Measurements from ENCODE around the gene ECT2L.

The ECT2L gene

DNA sequence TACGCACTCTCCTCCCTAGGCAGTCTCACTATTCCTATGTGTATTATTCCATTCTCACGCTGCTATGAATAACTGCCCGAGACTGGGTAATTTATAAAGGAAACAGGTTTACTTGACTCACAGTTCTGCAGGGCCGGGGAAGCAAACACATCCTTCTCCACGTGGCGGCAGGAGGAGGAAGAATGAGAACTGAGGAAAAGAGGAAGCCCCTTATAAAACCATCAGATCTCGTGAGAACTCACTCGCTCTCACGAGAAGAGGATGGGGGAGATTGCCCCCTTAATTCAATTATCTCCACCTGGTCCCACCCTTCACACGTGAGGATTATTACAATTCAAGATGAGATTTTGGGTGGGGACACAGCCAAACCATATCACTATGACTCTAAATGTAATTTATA, 61.9 kb downstream of the ECT2L start:
- no peak for DNase-seq (ENCODE audit: low read depth)

DNA sequence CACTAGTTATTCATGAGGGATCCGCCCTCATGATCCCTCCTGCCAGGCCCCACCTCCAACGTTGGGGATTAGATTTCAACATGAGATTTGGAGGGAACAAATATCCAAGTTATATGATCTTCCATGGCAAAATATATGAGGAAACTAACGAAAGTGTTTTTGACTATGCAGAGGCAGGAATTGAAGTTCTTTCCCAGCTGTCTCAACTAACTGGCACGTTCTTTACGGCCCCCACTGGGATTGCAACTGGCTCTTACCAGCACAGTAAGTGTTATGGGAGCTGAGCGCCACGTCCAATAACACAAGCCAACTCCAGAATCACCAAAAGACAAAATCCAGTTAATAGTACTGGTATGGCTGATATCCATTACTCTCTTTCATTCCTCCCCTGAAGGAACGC, 66.6 kb downstream of the ECT2L start:
- no peak for DNase-seq (ENCODE audit: low read depth)

DNA sequence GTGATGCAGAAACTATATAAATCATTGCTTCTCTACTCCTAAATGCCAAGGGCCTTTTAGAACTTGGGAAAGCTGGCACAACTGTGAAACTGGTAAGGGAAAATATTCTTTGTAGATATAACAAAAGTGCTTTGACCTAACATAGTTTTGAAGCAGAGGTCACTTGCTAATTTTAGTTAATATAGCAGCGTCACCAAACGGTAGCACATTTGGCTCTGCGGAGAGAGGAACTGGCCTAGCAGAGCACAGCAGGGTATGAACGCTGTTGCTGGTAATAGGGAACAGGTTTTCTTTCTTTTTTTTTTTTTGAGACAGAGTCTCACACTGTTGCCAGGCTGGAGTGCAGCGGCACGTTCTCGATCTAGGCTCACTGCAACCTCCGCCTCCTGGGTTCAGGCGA, 67.4 kb downstream of the ECT2L start:
- DNase-seq (ENCODE audit: low read depth), result no peak

DNA sequence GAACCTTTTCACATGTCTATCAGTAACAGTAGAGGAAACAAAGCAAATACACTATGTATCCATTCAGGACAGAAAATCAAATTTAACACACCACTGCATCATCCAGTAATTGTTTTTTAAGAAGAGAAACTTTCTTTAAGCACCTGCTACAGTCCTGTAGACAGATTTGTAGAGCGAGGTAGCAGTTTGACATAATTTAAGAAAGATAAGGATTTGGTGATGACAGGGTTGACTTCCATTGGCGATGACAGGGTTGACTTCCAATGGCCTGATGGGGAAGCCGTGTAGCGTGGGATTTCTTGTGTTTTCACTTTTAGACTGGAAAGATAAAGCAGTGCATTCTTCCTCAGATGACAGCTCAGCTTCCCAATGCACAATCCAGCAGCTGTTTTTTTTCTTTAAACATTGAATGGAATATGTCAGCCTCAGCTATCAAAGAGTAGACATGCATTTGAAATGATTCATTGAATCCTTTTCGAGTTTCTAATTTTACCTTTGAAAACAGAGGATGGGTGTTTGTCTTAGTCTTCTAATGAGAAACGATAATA, 68.5 kb downstream of the ECT2L start:
- no peak for DNase-seq (ENCODE audit: low read depth)

DNA sequence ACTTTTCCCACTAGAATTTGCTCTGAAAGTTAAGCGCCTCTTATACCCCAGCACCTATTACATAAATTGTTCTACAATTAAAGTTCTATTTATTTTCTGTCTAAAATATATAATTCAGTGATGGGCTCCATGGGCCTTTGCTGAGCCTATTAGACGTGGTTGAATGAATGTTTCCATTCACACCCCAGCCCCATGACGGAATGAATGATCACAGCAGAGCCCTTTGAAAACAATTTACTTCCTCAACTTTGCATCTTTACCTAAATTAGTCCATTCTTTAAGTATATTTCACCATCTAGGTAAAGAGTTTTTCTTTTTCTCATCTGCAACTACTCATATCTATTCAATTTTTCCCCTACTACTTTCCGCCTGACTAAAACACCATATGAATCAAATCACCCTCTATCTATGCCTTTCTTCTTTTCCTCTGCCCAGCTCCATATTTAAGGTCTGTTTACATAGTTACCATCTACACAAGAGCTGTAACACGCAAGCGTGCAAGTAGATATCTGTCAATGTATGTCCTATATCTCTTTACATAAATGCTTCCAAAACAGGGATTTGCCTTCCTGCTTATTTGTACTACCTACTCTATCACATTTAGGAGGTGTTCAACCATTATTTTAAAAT, 69.7 kb downstream of the ECT2L start:
- no peak for DNase-seq (ENCODE audit: low read depth)

DNA sequence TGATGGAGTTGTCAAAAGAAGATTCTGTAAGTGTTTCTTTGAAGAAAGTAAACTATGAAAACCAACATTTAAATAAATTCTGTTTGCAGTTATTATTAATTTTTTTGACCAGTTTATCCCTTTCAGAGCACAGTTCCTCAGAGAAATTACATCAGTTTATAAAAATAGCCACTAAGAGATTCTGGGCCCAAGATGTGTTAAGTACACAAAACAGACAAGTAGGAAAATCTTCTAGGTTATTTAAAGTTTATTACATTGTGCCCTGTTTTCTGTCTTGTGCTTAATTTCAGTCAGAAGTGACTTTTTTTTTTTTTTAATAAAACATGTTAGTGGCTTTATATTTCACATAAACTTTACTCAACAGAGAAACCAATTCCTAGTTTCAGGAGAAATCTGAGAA, 72.3 kb downstream of the ECT2L start:
- no peak for DNase-seq (ENCODE audit: low read depth)

DNA sequence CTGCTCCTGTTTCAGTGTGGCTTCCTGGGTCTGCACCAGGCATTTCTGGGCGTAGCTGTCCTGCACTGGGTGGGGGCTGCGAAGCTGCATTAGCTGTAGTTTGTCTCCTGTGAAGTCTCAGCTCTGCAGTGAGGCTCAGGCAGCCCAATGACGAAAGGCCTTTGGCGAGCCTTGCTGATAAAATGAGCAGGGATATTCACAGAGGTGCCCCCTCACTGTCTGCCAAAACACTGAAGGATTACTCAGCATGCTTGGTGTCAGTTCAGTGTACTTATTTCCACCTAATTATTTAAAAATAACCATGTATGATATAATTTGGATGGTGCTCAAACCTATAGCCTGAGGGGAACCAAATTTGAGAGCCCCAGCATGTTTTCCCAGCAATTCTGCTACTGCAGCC, 73.5 kb downstream of the ECT2L start:
- DNase-seq (ENCODE audit: low read depth), result no peak

DNA sequence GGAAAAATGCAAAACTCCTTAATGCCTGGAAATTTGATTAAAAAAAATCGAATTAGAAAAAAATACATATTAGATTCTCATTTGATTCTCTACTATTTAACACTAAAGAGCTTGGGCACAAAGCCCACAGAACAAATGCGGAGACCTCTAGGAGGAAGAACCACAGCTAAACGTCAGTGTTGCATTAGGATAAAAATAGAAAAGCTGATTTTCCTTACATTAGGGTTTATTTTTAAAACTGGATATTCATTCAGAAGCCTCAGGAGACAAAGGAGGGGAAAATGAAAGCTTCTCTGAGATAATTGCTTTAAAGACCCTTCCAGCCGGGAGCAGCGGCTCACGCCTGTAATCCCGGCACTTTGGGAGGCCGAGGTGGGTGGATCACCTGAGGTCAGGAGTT, 77.3 kb downstream of the ECT2L start:
- DNase-seq (ENCODE audit: low read depth), result no peak

DNA sequence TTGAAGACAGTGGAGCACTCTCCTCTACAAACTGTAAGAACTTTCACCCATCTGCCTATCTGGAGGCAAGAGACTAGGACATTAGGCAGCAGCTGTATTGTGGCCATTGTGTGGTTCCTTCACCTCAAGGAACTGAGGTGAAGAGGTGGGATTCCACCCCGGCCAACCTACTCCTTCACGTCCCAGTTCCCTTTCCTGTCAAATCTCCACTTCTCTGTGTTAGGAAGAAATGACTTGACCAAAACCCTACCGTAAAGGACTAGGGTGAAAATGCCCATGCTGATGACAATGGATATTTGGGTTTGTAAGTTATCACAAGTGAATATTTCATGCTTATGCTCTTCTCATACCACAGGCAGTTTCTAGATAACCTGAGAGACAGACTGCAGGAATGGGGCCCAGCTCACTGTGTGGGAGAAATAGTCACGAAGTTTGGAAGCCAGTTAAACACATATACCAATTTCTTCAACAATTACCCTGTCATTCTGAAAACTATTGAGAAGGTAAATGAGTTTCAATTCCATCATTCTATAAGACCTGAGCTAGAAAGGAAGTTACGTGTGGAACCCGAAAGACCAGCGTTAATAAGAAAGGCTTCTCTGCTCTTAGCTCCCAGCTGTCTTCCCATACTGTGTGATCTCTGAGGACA, 86.6 kb downstream of the ECT2L start:
- no peak for DNase-seq (ENCODE audit: low read depth)

DNA sequence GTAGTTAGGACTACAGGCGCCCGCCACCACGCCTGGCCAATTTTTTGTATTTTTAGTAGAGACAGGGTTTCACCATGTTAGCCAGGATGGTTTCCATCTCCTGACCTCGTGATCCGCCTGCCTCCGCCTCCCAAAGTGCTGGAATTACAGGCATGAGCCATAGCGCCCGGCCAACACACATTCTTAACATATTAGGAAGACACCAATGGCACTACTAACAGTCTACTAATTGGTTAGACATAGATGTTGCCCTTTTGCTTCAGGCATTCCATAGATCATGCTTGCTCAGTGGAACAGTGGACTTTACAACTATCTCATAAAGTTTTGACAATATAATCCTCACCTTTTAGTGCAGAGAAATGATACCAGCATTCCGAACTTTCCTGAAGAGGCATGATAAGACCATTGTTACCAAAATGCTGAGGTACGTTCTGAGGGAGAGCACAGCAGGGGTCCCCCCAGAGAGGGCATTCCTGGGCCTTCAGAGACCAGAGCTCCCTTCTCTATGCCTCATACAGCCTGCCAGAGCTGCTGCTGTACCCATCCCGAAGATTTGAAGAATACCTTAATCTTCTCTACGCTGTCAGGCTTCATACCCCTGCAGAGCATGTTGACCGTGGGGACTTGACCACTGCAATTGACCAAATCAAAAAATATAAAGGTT, 89.4 kb downstream of the ECT2L start:
- DNase-seq (ENCODE audit: low read depth), result no peak

DNA sequence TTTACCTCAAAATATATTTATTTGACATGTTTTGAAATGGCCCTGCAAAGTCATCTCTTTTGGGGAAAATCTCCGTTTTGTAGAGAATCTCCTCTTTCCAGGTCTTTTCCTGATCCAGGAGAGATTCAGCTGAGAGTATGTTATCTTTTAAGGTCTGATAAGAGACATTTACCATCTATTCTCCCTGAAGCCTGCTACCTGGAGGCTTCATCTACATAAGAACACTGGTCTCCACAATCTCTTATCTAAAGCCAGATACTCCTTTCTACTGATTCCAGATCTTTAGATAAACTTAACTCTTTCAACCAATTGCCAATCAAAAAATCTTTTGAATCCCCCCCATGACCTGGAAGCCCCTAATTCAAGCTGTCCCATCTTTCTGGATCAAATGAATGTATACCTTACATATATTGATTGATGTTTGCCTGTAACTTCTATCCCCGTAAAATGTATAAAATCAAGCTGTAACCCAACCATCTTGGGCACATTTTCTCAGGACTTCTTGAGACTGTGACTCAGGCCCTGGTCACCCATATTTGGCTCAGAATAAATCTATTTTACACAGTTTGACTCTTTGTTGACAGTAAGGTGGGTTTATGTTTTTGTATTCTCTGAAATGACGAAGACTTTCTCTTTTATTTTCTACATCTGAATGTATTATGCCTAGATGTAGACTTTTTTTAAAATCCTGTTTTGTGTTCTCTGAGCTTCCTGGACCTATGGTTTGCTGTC, 95.5 kb downstream of the ECT2L start:
- DNase-seq (ENCODE audit: low read depth), result no peak

DNA sequence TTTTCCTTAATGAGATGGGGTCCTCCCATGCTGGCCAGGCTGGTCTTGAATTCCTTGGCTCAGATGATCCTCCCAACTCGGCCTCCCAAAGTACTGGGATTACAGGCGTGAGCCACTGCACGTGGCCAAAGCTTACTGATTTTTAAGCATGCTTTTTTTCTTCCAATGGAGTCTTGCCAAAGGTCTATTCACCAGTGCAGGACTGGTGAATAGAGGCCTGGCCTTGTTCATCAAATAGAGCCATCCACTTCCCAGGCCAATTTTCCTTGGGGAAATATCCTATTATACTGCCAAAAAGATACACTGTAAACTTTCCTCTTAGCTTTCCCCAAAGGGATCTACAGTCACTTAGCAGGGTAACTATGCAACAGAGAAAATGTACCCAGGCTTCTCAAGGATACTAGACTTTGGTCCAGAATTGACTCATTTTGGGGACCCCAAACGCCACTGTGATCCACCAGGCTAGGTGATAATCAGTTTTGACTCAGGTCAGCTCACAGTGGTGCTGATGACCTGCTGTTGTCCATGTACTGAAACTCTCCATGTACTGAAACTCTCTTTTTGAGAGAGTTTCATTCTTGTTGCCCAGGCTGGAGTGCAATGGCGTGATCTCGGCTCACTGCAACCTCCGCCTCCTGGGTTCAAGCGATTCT, 100.3 kb downstream of the ECT2L start:
- DNase-seq (ENCODE audit: low read depth), result no peak

DNA sequence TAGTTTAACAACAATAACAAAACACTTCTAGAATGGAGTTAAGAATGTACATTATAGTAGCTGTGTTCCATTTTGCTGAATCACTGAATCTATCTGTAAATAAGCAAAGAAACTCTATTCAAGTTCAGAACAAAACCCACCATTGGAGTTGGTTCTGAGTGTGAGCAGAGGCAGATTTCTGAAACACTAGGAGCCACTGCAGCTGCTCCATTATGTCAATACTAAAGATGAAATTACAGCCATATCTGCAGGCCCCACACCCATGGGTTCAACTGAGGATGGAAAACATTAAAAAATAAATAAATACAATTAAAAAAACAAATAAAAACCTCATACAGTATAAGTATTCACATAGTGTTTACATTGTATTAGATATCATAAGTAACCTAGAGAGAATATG, 101.1 kb downstream of the ECT2L start:
- DNase-seq (ENCODE audit: low read depth), result no peak

DNA sequence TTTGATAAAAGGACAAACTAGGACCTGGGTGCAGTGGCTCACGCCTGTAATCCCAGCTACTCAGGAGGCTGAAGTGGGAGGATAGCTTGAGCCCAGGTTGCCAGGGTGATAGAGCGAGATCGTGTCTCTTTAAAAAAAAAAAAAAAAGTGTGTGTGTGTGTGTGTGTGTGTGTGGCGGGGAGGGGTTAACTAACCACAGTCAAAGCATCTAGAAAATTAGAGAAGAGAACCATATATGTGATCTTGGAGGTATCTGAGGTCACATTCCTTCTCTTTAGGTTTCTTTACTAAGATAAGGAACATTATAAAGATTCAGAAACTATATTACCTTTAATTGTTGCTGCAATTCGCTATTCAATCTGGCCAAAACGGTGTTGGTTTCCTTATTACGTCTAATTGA, 111.3 kb downstream of the ECT2L start:
- DNase-seq (ENCODE audit: low read depth), result no peak

DNA sequence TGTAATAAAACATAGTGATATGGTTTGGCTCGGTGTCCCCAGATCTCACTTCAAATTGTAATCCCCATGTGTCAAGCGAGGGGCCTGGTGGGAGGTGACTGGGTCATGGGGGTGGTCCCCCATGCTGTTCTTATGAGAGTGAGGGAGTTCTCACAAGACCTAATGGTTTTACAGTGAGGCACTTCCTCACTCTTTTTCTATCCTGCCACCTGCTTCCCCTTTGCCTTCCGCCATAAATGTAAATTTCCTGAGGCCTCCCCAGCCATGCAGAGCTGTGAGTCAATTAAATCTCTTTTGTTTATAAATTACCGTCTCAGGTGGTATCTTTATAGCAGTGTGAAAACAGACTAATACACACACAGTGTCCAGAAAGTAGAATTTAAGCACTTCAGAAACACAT, 113.6 kb downstream of the ECT2L start:
- DNase-seq (ENCODE audit: low read depth), result no peak

DNA sequence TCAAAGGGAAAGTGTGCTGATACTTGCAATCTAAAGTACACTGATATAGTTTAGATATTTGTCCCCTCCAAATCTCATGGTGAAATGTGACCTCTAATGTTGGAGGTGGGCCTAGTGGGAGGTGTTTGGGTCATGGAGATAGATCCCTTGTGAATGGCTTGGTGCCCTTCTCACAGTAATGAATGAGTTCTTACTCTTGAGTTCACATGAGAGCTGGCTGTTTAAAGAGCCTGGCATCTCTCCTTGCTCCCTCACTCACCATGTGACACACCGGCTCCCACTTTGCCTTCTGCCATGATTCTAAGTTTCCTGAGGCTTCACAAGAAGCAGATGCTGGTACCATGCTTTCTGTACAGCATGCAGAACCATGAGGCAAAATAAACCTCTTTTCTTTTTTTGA, 114.1 kb downstream of the ECT2L start:
- no peak for DNase-seq (ENCODE audit: low read depth)

DNA sequence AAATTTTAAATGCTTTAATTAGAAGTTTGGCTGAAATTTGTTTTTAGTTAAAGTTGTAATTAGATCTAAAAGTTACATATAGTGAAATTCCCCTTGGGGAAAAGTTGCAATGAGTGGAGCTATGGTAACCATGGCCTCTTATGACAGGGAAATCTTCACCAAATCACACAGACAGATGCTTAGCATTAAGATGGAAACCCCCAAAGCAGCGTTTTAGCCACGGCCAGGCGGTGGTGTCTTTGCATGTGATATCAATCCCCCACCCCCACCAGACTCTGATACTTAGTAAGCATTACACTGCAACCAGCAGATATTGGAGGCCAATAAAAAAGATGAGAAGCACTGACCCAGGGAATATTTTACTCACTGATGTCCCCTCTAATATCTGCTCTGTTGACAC, 116.4 kb downstream of the ECT2L start:
- DNase-seq (ENCODE audit: low read depth), result no peak

DNA sequence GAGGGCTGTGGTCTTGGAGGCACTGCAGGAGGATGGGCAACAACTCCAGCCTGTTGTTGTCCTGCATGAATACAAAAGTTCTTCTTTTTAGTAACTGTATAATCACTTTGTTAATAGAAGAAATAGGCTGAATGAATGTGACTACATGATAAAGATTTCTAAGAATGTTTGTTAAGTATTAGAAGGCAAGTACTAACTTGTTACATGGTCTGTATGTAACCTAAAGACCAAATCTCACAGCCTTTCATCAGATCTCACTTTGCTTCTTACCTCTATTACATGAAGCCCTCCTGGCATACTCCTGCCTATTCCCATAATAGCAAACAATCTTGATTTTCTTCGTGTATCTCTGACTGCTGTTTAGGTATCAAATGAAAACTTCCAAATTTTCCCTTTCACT, 118.8 kb downstream of the ECT2L start:
- DNase-seq (ENCODE audit: low read depth), result no peak

DNA sequence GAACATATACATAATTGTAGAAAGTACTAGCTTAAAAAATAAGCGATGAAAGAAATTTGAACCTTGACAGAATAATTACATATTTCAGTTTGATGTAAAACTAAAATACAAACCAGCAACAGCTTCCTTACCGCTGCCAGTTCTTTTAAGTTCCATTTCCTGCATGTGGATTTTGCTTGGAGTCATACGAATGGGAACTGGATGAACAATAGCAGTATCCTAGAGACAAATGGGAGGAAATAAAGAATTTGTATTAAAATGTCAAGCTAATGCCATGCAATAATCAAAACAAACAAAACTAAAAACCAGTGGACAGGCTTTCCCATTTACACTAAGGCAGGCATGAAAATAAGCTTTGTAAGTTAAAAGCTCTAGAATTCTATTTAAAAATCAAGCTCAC, 125.0 kb downstream of the ECT2L start:
- DNase-seq (ENCODE audit: low read depth), result no peak

DNA sequence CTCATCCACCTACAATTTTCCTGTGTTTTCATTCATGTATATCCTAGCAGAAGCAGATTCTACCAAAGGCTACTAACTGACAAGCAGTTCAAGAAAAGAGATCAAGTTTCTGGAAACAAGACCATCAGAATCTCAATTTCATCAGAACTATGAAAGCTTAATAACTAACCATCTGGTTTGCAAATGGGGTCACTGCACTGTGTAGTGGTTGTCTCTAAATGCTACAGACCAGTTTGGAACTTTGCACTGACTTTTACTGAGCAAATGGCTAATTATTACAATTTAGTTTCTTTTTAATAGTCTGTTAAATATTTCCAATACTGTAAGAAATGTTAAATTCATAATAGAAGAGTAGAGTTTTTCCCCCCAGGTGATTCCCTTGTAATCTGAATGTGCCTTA, 127.7 kb downstream of the ECT2L start:
- no peak for DNase-seq (ENCODE audit: low read depth)

DNA sequence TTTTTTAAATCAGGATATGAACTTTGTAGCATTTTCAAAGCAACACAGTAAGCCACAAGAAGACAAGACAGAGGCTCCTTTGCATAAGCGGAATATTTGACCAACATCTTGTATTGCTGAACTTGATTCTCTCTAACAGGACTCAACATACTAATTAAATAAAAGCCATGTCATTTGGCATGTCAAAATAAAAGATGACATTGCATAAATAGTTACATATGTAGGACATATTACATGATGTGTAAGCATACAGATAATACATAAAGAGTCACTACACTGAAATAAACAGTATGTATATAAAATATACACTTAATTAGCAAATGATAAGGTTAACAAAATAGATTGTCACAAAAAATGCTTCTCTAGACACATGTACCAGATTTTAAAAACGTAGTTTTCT, 129.9 kb downstream of the ECT2L start:
- no peak for DNase-seq (ENCODE audit: low read depth)

DNA sequence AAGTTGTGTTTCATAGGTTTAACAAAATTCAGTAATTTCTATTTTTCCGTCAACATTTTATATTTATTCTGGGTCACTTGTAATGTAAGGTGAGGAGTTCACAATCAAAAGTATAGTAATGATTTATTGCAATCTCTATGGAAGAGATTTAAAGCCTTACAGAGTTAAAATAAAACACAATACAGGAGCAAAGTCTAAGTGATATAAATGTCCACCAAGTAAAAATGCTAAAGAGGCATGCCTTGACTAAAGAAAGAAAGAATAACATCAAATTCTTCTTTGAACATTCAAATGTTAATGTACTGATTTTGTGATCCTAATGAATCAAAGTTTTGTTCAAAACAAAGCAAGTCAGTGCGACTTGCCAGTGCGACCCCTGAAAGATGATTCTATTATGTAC, 130.7 kb downstream of the ECT2L start:
- no peak for DNase-seq (ENCODE audit: low read depth)
